Measurements from ENCODE around the gene TTC21A. TPM values are rescaled to one million over a fixed set of nuclear protein-coding genes. Genes with fewer than 3 reads are reported as not detected.

Gene TTC21A
- total RNA-seq, 1 experiment from 2014 or later = 1.2 TPM

- peak; percentile 83 for TF ChIP-seq EZH2phosphoT487 (IDR thresholded peaks at IDR 0.05; ENCODE audit: borderline replicate concordance, low read length)
- TF ChIP-seq, protein P1, sequence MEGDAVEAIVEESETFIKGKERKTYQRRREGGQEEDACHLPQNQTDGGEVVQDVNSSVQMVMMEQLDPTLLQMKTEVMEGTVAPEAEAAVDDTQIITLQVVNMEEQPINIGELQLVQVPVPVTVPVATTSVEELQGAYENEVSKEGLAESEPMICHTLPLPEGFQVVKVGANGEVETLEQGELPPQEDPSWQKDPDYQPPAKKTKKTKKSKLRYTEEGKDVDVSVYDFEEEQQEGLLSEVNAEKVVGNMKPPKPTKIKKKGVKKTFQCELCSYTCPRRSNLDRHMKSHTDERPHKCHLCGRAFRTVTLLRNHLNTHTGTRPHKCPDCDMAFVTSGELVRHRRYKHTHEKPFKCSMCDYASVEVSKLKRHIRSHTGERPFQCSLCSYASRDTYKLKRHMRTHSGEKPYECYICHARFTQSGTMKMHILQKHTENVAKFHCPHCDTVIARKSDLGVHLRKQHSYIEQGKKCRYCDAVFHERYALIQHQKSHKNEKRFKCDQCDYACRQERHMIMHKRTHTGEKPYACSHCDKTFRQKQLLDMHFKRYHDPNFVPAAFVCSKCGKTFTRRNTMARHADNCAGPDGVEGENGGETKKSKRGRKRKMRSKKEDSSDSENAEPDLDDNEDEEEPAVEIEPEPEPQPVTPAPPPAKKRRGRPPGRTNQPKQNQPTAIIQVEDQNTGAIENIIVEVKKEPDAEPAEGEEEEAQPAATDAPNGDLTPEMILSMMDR (conservative IDR thresholded peaks at IDR 0.05; ENCODE audit: low read depth, low read length) = no peak
- POLR2A ChIA-PET (ENCODE audit: unreplicated experiment) = no interaction called here
- no TSS peak for BruUV-seq (replicated peaks)
- H3K9me3 ChIP-seq (ENCODE audit: low read length) = no peaks in the 10 kb centered on the region
- peak overlapping the region; percentile 64 for H2AFZ ChIP-seq (ENCODE audit: low read length)
- ATAC-seq (peak; percentile 86), DNase-seq (peak; percentile 84)
- H3K27ac ChIP-seq (ENCODE audit: low read length) = no peak overlapping the region
- H3K36me3 ChIP-seq (ENCODE audit: low read depth, low read length) = no peaks in the 10 kb centered on the region
- no peaks in the 10 kb centered on the region for H3F3A ChIP-seq (ENCODE audit: low read length, unreplicated experiment)
- peaks cover 29% of the 10 kb centered on the region for H3K4me1 ChIP-seq (ENCODE audit: insufficient read depth, low read length)
- H3K9ac ChIP-seq (ENCODE audit: low read length) = no peak overlapping the region
- peak overlapping the region; percentile 65 for H3K4me3 ChIP-seq (ENCODE audit: low read length)
- no peaks in the 10 kb centered on the region for H3K79me2 ChIP-seq (ENCODE audit: low read length)
- CTCF ChIA-PET = no interaction called here
- H3K27me3 ChIP-seq (ENCODE audit: low read length) = no peaks in the 10 kb centered on the region
- H3K4me2 ChIP-seq (ENCODE audit: low read length) = peak overlapping the region; percentile 84
- intact Hi-C loops (cut with micrococcal nuclease) = loop anchor here (1.0 to 2.0 kb wide), 2 partner anchors 54 to 74 kb away; partner anchors contain the start of genes GORASP1 and TTC21A
- no peaks in the 10 kb centered on the region for H3K9me2 ChIP-seq (replicated peaks; ENCODE audit: low read length)
- H4K20me1 ChIP-seq (ENCODE audit: low read length) = no peaks in the 10 kb centered on the region
These were observed 73.3 kb downstream of the TTC21A start for GRCh38 chr3:39180546-39181346.

DNA sequence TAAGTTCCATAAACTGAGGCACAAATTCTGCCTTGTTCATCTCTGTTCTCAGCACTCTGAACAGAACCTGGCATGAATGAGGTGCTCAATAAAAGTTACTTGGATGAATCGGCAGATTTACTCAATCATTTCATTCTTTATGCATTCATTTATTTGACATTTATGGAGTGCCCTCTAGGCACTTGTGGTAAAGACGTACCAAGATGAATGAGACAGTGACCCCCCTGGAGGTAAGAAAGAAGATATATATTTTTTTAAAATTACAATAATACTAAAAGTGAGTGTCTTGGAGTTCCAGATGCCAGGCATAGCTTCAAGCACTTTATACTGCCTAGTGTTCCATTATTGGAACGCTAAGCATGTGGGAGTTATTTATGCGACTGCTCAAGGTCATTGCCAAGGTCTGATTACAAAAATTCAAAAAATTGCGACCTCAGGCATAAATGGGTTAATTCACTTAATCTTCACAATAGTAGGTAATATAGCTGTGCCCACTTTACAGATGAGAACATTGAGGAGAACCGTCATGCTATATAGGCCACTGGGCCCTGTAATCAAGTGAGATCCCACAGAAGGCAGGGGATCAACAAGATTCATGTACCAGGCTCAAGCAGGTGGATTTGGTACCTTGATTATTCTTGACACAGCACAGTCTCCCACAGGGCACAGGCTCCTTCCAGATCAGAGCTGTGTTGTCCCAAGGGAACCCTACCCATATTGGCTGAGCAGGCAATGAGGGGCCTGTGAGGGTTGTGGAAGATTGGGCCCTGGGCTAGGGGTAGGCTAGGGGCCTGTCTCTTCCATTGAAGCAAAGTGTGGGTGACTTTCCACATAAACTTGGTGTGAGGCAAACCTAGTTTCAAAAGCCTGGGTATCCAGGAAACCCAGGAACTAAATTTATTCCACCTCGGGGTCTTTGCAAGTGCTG is 74.2 kb downstream of the TTC21A start:
- H3K4me1 ChIP-seq (ENCODE audit: insufficient read depth, low read length) = peaks cover 29% of the 10 kb centered on the region
- no peaks in the 10 kb centered on the region for H3K27me3 ChIP-seq (ENCODE audit: low read length)
- H3K4me3 ChIP-seq (ENCODE audit: low read length) = peak overlapping the region; percentile 65
- CTCF ChIA-PET = no interaction called here
- no peaks in the 10 kb centered on the region for H3K79me2 ChIP-seq (ENCODE audit: low read length)
- no peaks in the 10 kb centered on the region for H4K20me1 ChIP-seq (ENCODE audit: low read length)
- peak overlapping the region; percentile 64 for H2AFZ ChIP-seq (ENCODE audit: low read length)
- no peaks in the 10 kb centered on the region for H3F3A ChIP-seq (ENCODE audit: low read length, unreplicated experiment)
- H3K27ac ChIP-seq (ENCODE audit: low read length) = no peak overlapping the region
- no peaks in the 10 kb centered on the region for H3K9me3 ChIP-seq (ENCODE audit: low read length)
- H3K9ac ChIP-seq (ENCODE audit: low read length) = no peak overlapping the region
- H3K4me2 ChIP-seq (ENCODE audit: low read length) = peak overlapping the region; percentile 84
- no peaks in the 10 kb centered on the region for H3K9me2 ChIP-seq (replicated peaks; ENCODE audit: low read length)
- no TSS peak for BruUV-seq (replicated peaks)
- intact Hi-C loops (cut with micrococcal nuclease) = loop anchor here (2.0 kb wide), 1 partner anchor 75 kb away; the partner anchor contains the start of genes GORASP1 and TTC21A
- no peaks in the 10 kb centered on the region for H3K36me3 ChIP-seq (ENCODE audit: low read depth, low read length)
- DNase-seq (peak; percentile 49), ATAC-seq (peak; percentile 2; the same call in 1 of the 2 replicates)
- POLR2A ChIA-PET (ENCODE audit: unreplicated experiment) = no interaction called here
- TF ChIP-seq EZH2phosphoT487 (IDR thresholded peaks at IDR 0.05; ENCODE audit: borderline replicate concordance, low read length) = no peak
- TF ChIP-seq EZH2 (IDR thresholded peaks at IDR 0.05; ENCODE audit: low read length, unreplicated experiment) = no peak
- TF ChIP-seq, protein P1 (conservative IDR thresholded peaks at IDR 0.05; ENCODE audit: low read depth, low read length) = no peak
